HG02642 (cell line): ENCODE data around the gene IQSEC3.
A peak's percentile ranks its signal among the peaks of the same experiment; 100 is the strongest.
"Not testable (repeated sequence)": the region's sequence is repeated elsewhere in the genome, so short reads cannot be mapped to it uniquely, and the experiment has no call there.

Experiments
- ATAC-seq: cut with Tn5 transposase; IDR thresholded peaks from one replicate; pipeline ENCODE4 v1.9.1; 2021; ENCODE audit warnings: mild to moderate bottlenecking; ENCODE audit not compliant: unreplicated experiment, poor library complexity

Gene IQSEC3

GRCh38 chr12:133616-134232 is 67.2 kb downstream of the IQSEC3 start:
- not testable (repeated sequence) for ATAC-seq

GRCh38 chr12:135138-135537 is 68.6 kb downstream of the IQSEC3 start:
- no peak for ATAC-seq

GRCh38 chr12:138171-138897 is 71.8 kb downstream of the IQSEC3 start:
- no peak for ATAC-seq

GRCh38 chr12:138898-139534 is 72.4 kb downstream of the IQSEC3 start:
- no peak for ATAC-seq

- no peak for ATAC-seq
Measured at GRCh38 chr12:139585-139984, 73.0 kb downstream of the IQSEC3 start.

GRCh38 chr12:140162-140561 is 73.6 kb downstream of the IQSEC3 start:
- ATAC-seq = no peak

- no peak for ATAC-seq
Measured at GRCh38 chr12:143964-144649, 77.5 kb downstream of the IQSEC3 start.

- no peak for ATAC-seq
Measured at GRCh38 chr12:144650-145284, 78.2 kb downstream of the IQSEC3 start.

GRCh38 chr12:145369-145960 is 78.9 kb downstream of the IQSEC3 start:
- no peak for ATAC-seq

GRCh38 chr12:147242-147641 is 80.7 kb downstream of the IQSEC3 start:
- no peak for ATAC-seq

- no peak for ATAC-seq
Measured at GRCh38 chr12:148676-149416, 82.3 kb downstream of the IQSEC3 start.

- no peak for ATAC-seq
Measured at GRCh38 chr12:151579-151978, 85.0 kb downstream of the IQSEC3 start.

- no peak for ATAC-seq
Measured at GRCh38 chr12:152440-152839, 85.9 kb downstream of the IQSEC3 start.

GRCh38 chr12:153080-153746 is 86.6 kb downstream of the IQSEC3 start:
- peak; percentile 57 for ATAC-seq

- ATAC-seq = no peak
Measured at GRCh38 chr12:154058-154457, 87.5 kb downstream of the IQSEC3 start.

GRCh38 chr12:155006-155405 is 88.4 kb downstream of the IQSEC3 start:
- ATAC-seq = no peak

- no peak for ATAC-seq
Measured at GRCh38 chr12:155646-156045, 89.1 kb downstream of the IQSEC3 start.

GRCh38 chr12:156945-157344 is 90.4 kb downstream of the IQSEC3 start:
- no peak for ATAC-seq

- ATAC-seq = no peak
Measured at GRCh38 chr12:157644-158043, 91.1 kb downstream of the IQSEC3 start.
